Measurements from ENCODE around the gene TNFAIP3. TPM values are rescaled to one million over a fixed set of nuclear protein-coding genes. Genes with fewer than 3 reads are reported as not detected.

Gene TNFAIP3
- total and polyA plus RNA-seq, 2 of the 8 experiments (the other 6 are each of a cell fraction or from before 2014, with no cell fraction given): 1.6 to 2.0 TPM

GRCh38 chr6:137881522-137881886 is 14.4 kb downstream of the TNFAIP3 start:
- no peak for DNase-seq (ENCODE audit: low read depth in 1 of 2, low spot score in 2 of 2)
- H3K9me3 ChIP-seq (ENCODE audit: insufficient read depth in 2 of 2, low read depth in 1 of 2, low read length in 1 of 2): no peaks in the 10 kb centered on the region
- no peak overlapping the region for H3K4ac ChIP-seq (replicated peaks; ENCODE audit: insufficient read length, low read depth, low read length)
- no peak overlapping the region for H2BK120ac ChIP-seq (replicated peaks; ENCODE audit: low read depth, low read length)
- H2BK12ac ChIP-seq (ENCODE audit: low read depth, low read length): no peak overlapping the region
- H3K14ac ChIP-seq (ENCODE audit: insufficient read length): no peak overlapping the region
- peaks cover 0 to 11% (median 5%) of the 10 kb centered on the region in 4 experiments; a peak in 4 of 7 replicates for H3K4me1 ChIP-seq (replicated peaks in 1 of 4; ENCODE audit: control insufficient read depth in 3 of 4, insufficient read depth in 4 of 4, low read length in 3 of 4)
- no peak overlapping the region for H3K4me2 ChIP-seq (ENCODE audit: insufficient read depth in 1 of 2, low read depth in 2 of 2, low read length in 2 of 2)
- H2AK5ac ChIP-seq (ENCODE audit: low read depth, low read length): no peak overlapping the region
- TF ChIP-seq NANOG (IDR thresholded peaks at IDR 0.05; ENCODE audit: insufficient read depth, low read depth, low read length, poor library complexity, severe bottlenecking) (no peak), POLR2A (IDR thresholded peaks at IDR 0.05; ENCODE audit: control extremely low read depth in 1 of 2, low read depth in 2 of 2, low read length in 2 of 2) (no peak), ATF3 (IDR thresholded peaks at IDR 0.05; ENCODE audit: insufficient read depth, low read depth, low read length) (no peak), BRCA1 (IDR thresholded peaks at IDR 0.05; ENCODE audit: low read depth, low read length) (no peak), EP300 (IDR thresholded peaks at IDR 0.05; ENCODE audit: borderline replicate concordance in 1 of 2, low read depth in 2 of 2, low read length in 2 of 2) (no peak), RAD21 (IDR thresholded peaks at IDR 0.05 in 1 of 2, conservative IDR thresholded peaks at IDR 0.05 in 1 of 2; ENCODE audit: low read depth in 2 of 2, low read length in 2 of 2) (no peak)
- no peak overlapping the region for H2BK20ac ChIP-seq (ENCODE audit: low read length)
- no peaks in the 10 kb centered on the region for H3K79me2 ChIP-seq (ENCODE audit: control insufficient read depth in 1 of 2, insufficient read depth in 2 of 2, low read length in 2 of 2)
- no peak overlapping the region for H4K8ac ChIP-seq (ENCODE audit: extremely low read depth, insufficient read depth, low read length)
- H3K23me2 ChIP-seq (ENCODE audit: low read depth, low read length): no peaks in the 10 kb centered on the region
- FAIRE-seq: no peak
- H4K5ac ChIP-seq (ENCODE audit: insufficient read length, low read depth, low read length): no peak overlapping the region
- H4K91ac ChIP-seq (replicated peaks; ENCODE audit: insufficient read length, low read length): no peak overlapping the region
- no peak overlapping the region for H3K4me3 ChIP-seq (ENCODE audit: extremely low read depth in 1 of 4, insufficient read depth in 2 of 4, low read depth in 3 of 4, low read length in 4 of 4)
- H2AFZ ChIP-seq (ENCODE audit: low read length): no peak overlapping the region
- no peak overlapping the region for H2BK5ac ChIP-seq (ENCODE audit: low read depth, low read length)
- H3K56ac ChIP-seq (replicated peaks; ENCODE audit: insufficient read length, low read depth, low read length): no peak overlapping the region
- no peak overlapping the region for H3K18ac ChIP-seq (ENCODE audit: extremely low read depth, low read length)
- POLR2A ChIA-PET (ENCODE audit: partially characterized antibody): interaction anchor here (1.4 kb wide), 1 partner anchor 13 kb away, joined by 3 read pairs; no protein-coding TSS in a partner anchor
- no peaks in the 10 kb centered on the region for H4K20me1 ChIP-seq (replicated peaks in 1 of 2; ENCODE audit: control insufficient read depth in 1 of 2, insufficient read depth in 2 of 2, low read length in 2 of 2)
- no peak overlapping the region for H3K23ac ChIP-seq (ENCODE audit: insufficient read length)
- WGBS, 2 experiments (ENCODE audit: extremely low coverage in 1 of 2, insufficient coverage in 1 of 2, insufficient read length in 1 of 2, insufficient replicate concordance in 2 of 2, low coverage in 1 of 2, low lambda C conversion rate in 2 of 2, missing lambda C conversion rate in 1 of 2): 93% methylated on average over 7 of the region's 9 CpGs; no CpG with 5 or more reads in 1 of the 2 experiments
- no peaks in the 10 kb centered on the region for H3K79me1 ChIP-seq (ENCODE audit: low read depth, low read length)
- no peaks in the 10 kb centered on the region for H3K27me3 ChIP-seq (replicated peaks in 1 of 4; ENCODE audit: control insufficient read depth in 3 of 4, extremely low read depth in 1 of 4, insufficient read depth in 3 of 4, low read length in 3 of 4)
- H3K36me3 ChIP-seq (ENCODE audit: control insufficient read depth in 2 of 4, insufficient read depth in 4 of 4, low read length in 3 of 4): peaks cover 0 to 7% (median 6%) of the 10 kb centered on the region in 4 experiments; a peak in 5 of 8 replicates
- H3K9ac ChIP-seq (replicated peaks in 1 of 4; ENCODE audit: extremely low read depth in 1 of 4, low read depth in 3 of 4, low read length in 3 of 4): no peak overlapping the region
- CTCF ChIA-PET (ENCODE audit: partially characterized antibody): interaction anchor here (0.6 to 4.8 kb wide), 13 partner anchors 9 to 398 kb away, joined by 3 to 52 read pairs (median 4); partner anchors contain the start of gene TNFAIP3
- H2BK15ac ChIP-seq (ENCODE audit: low read length): no peak overlapping the region
- no peak overlapping the region for H3K27ac ChIP-seq (ENCODE audit: low read depth, low read length)
